ENCODE measurements around the gene SPAG8.

SPAG8 gene

GRCh38 chr9:35771943-35772342 lies 40.1 kb downstream of the SPAG8 start:
- DNase-seq (ENCODE audit: low read depth) = no peak

GRCh38 chr9:35771534-35771933 lies 40.5 kb downstream of the SPAG8 start:
- no peak for DNase-seq (ENCODE audit: low read depth)

DNA sequence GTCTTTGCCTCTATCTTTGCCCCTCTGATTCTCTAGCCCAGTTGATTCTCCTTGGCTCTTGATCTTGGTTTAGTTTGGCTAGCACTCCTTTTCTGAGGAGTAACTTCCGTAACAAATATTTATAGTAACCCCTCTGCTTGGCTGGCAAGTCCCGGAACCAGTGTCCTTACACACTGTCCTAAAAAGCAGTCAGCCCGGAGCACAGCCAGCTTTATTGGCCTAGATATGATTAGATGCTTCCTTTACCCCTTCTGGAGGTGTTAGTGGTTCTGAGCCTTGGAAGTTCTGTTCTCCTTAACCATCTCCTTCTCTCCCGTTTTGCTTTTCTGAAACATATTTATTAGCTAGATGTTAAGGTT lies 41.0 kb downstream of the SPAG8 start:
- no peak for DNase-seq (ENCODE audit: low read depth)

DNA sequence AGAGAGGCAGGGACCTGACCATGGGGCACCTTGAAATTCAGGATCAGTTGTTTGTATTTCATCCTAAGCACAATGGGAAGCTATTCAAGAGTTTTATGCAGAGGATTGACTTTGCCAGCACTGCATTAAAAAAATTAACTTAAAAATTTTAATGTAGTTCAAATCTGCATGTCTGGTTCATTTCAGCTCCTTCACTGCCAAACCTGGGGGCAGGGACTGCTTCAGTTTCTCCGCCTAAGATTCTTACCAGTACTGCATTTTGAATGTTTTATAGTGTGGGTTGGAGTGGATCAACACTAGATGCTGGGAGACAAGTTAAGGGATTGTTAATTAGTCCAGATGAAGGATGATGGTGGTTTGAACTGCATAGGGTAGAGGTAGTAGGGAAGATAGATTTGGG lies 42.3 kb downstream of the SPAG8 start:
- no peak for DNase-seq (ENCODE audit: low read depth)

DNA sequence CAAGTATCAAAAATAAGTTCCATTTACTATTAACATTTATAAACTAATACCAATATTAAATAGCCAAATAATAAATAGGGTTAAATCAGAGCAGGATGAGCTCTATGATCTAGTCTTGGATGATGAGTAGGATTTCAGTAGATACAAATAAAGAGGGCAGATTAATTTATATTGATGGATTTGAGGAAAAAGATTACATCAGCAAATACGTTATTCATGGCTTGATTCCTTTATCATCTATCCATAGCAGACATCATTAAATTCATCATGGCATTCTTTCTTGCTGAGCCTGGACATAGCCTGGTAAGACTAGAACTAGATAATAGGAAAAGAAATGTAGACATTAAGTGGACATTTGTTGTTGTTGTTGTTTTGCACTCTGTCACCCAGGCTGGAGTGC lies 44.6 kb downstream of the SPAG8 start:
- no peak for DNase-seq (ENCODE audit: low read depth)

DNA sequence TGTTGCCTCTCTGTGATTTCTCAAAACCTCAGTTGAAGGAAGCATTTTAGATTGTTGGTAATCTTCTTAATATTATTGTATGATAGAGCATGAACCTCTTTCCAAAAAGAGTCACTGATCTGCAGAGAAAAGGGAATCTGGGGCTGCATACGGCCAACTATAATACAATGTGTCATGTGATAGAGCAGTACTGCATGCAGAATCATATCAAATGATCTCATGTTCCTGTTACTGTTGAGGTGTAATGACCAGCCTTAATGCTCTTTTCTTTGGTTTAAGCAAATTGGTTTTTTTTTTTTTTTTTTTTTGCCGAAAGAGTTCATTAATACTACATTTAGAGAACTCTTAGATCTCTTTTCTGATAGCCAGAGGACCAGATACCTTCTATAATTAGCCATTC lies 45.1 kb downstream of the SPAG8 start:
- DNase-seq (ENCODE audit: low read depth) = no peak

GRCh38 chr9:35763803-35764202 lies 48.3 kb downstream of the SPAG8 start:
- DNase-seq (ENCODE audit: low read depth) = no peak

DNA sequence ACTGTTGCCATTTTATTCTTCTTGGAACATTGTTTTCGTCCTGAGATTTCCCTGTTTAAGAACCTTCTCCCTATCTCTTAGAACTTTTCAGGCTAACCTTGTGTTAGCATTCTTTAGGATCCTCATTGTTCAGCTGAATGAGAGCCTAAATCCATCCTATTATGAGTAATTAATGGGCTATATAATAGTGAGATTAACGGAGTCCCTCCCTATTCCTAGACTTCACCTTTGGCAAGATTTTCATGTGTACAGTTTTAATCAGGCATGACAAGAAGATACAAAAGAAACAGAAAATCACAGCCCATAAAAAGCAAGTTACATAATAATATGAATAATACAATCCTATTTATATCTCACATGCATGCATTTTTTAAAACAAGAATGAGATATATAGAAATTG lies 48.9 kb downstream of the SPAG8 start:
- DNase-seq (ENCODE audit: low read depth) = no peak

DNA sequence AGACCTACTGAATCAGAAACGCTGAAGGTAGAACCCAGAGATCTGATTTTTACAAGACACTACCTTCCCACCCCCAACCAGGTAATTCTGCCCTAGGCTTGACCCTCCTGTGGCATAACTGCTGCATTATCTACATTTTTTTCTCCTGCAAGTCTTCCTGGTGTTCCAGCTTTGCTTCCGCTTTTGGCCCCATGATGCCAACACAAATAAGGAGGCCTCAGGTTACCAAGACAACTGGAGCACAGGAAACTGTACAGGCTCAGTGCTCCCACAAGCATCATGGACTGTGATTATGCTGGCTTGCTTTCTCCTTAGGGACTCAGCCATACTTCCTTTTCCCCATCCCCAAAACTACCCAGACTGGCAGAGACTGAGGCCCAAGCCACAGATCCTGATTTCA lies 51.4 kb downstream of the SPAG8 start:
- DNase-seq (ENCODE audit: low read depth) = no peak

- no peak for DNase-seq (ENCODE audit: low read depth)
These were observed 52.3 kb downstream of the SPAG8 start for GRCh38 chr9:35759795-35760194.
